Cardiac fibroblast (primary cell): Measurements from ENCODE around the gene EFCAB12.
"Not testable (repeated sequence)": the region's sequence is repeated elsewhere in the genome, so short reads cannot be mapped to it uniquely, and the experiment has no call there.

Experiments
- DNase-seq, 2 donors: peaks; one replicate each; pipeline versions ENCODE4 v3.0.0 to v3.0.0-alpha.2; 2010; ENCODE audit warnings: low read depth in 2 of 2
- H3K4me3 ChIP-seq, 2 donors: replicated peaks in 1 of 2; 1 replicate in 1 of 2; 2 replicates in 1 of 2; pipeline ENCODE4 v1.5.1; 2011; ENCODE audit warnings: low read depth in 2 of 2, low read length in 2 of 2, mild to moderate bottlenecking in 2 of 2, moderate library complexity in 1 of 2
- CTCF ChIP-seq: IDR thresholded peaks from one replicate; pipeline ENCODE4 v1.5.1; 2011; ENCODE audit warnings: low read depth, mild to moderate bottlenecking, low read length, inconsistent platforms

Gene EFCAB12

GRCh38 chr3:129387487-129387886, 40.9 kb downstream of the EFCAB12 start:
- TF ChIP-seq CTCF = no peak
- no peak for DNase-seq

GRCh38 chr3:129386984-129387383, 41.5 kb downstream of the EFCAB12 start:
- TF ChIP-seq CTCF = no peak
- H3K4me3 ChIP-seq = no peak overlapping the region
- DNase-seq = no peak

More at GRCh38 chr3:129387487-129387886, 40.9 kb downstream of the EFCAB12 start:
- H3K4me3 ChIP-seq = no peak overlapping the region

GRCh38 chr3:129385507-129385906, 42.9 kb downstream of the EFCAB12 start:
- H3K4me3 ChIP-seq, DNase-seq: not testable (repeated sequence)

GRCh38 chr3:129384594-129385323, 43.7 kb downstream of the EFCAB12 start:
- no peak overlapping the region for H3K4me3 ChIP-seq
- TF ChIP-seq CTCF = no peak

GRCh38 chr3:129384103-129384502, 44.3 kb downstream of the EFCAB12 start:
- not testable (repeated sequence) for H3K4me3 ChIP-seq, DNase-seq

More at GRCh38 chr3:129384594-129385323, 43.7 kb downstream of the EFCAB12 start:
- DNase-seq = no peak

GRCh38 chr3:129383292-129383860, 45.1 kb downstream of the EFCAB12 start:
- DNase-seq = peak; percentile 77 to 79
- peak; percentile 90 for TF ChIP-seq CTCF
- no peak overlapping the region for H3K4me3 ChIP-seq

GRCh38 chr3:129382366-129382765, 46.1 kb downstream of the EFCAB12 start:
- no peak for TF ChIP-seq CTCF
- no peak overlapping the region for H3K4me3 ChIP-seq

More at GRCh38 chr3:129382366-129382765, 46.1 kb downstream of the EFCAB12 start:
- no peak for DNase-seq
